Fibroblast of lung (primary cell): ENCODE data around the gene GOT2. TPM values are rescaled to one million over a fixed set of nuclear protein-coding genes. Genes with fewer than 3 reads are reported as not detected.

Experiments used
- DNase-seq, 2 donors: peaks; one replicate each; pipeline versions ENCODE4 v3.0.0 to v3.0.0-alpha.2; 2010; ENCODE audit warnings: low read depth in 2 of 2
- H2AFZ ChIP-seq: 2 replicates; pipeline ENCODE4 v1.5.1; 2012; ENCODE audit warnings: low read length, control low read depth, inconsistent platforms
- H3K27ac ChIP-seq: 2 replicates; pipeline ENCODE4 v1.5.1; 2011; ENCODE audit warnings: low read length, control low read depth; ENCODE audit not compliant: insufficient read depth
- H3K27me3 ChIP-seq: 2 replicates; pipeline ENCODE4 v1.5.1; 2011; ENCODE audit warnings: mild to moderate bottlenecking, low read length; ENCODE audit not compliant: control insufficient read depth, insufficient read depth
- H3K36me3 ChIP-seq: 2 replicates; pipeline ENCODE4 v1.5.1; 2011; ENCODE audit warnings: low read length; ENCODE audit not compliant: control insufficient read depth, insufficient read depth
- H3K4me1 ChIP-seq: 2 replicates; pipeline ENCODE4 v1.5.1; 2011; ENCODE audit warnings: low read length; ENCODE audit not compliant: control insufficient read depth, insufficient read depth; ENCODE audit errors: extremely low read depth
- H3K4me2 ChIP-seq: 2 replicates; pipeline ENCODE4 v1.5.1; 2011; ENCODE audit warnings: low read length, control low read depth; ENCODE audit not compliant: insufficient read depth; ENCODE audit errors: extremely low read depth
- H3K4me3 ChIP-seq, 4 experiments: fragments of 200-600 bp in 1 of 4; sonication (generic) in 1 of 4; replicated peaks in 1 of 4; 2 replicates each; pipeline ENCODE4 v1.5.1; 2011 to 2016; ENCODE audit warnings: low read length in 4 of 4, low read depth in 3 of 4, mild to moderate bottlenecking in 3 of 4, control low read depth in 2 of 4, inconsistent platforms in 1 of 4, mixed read lengths in 1 of 4; ENCODE audit not compliant: insufficient read depth in 1 of 4; ENCODE audit errors: control extremely low read depth in 1 of 4
- H3K79me2 ChIP-seq: 2 replicates; pipeline ENCODE4 v1.5.1; 2012; ENCODE audit warnings: mild to moderate bottlenecking, low read length, inconsistent platforms; ENCODE audit not compliant: control insufficient read depth, insufficient read depth
- H3K9ac ChIP-seq: 2 replicates; pipeline ENCODE4 v1.5.1; 2011; ENCODE audit warnings: mild to moderate bottlenecking, low read length, control low read depth; ENCODE audit not compliant: insufficient read depth
- H3K9me3 ChIP-seq: 2 replicates; pipeline ENCODE4 v1.5.1; 2012; ENCODE audit warnings: low read depth, low read length; ENCODE audit not compliant: control insufficient read depth, insufficient read depth
- H4K20me1 ChIP-seq: 2 replicates; pipeline ENCODE4 v1.5.1; 2011; ENCODE audit warnings: low read length; ENCODE audit not compliant: control insufficient read depth, insufficient read depth; ENCODE audit errors: extremely low read depth
- CTCF ChIP-seq, 2 donors: IDR thresholded peaks in 1 of 2; conservative IDR thresholded peaks in 1 of 2; 1 replicate in 1 of 2; 2 replicates in 1 of 2; pipeline ENCODE4 v1.5.1; 2011 to 2012; ENCODE audit warnings: low read length in 2 of 2, control low read depth in 1 of 2, inconsistent platforms in 1 of 2, low read depth in 1 of 2, mild to moderate bottlenecking in 1 of 2
- EZH2 ChIP-seq: IDR thresholded peaks from 2 replicates; pipeline ENCODE4 v1.5.1; 2012; ENCODE audit warnings: low read length, control low read depth, mild to moderate bottlenecking; ENCODE audit errors: missing control alignments
- polyA plus RNA-seq, 2 donors: library from polyadenylated mRNA; depleted of rRNA in 1 of 2; stranded (reverse) in 1 of 2; unstranded in 1 of 2; fragments of >200 nt; gene quantifications; 2 replicates each; pipeline ENCODE4 v1.2.1, GENCODE V29; 2011 to 2012; ENCODE audit warnings: missing spikeins in 1 of 2
- total RNA-seq: library from RNA; depleted of rRNA; stranded (reverse); fragments of >200 nt; gene quantifications from 2 replicates; pipeline ENCODE4 v1.2.1, GENCODE V29; 2014

GOT2 gene
- total and polyA plus RNA-seq, 2 donors (not counting 1 experiment from before 2014, with no cell fraction given), result 39.3 to 53.9 TPM

GRCh38 chr16:58670946-58671583 lies 63.1 kb downstream of the GOT2 start:
- H3K79me2 ChIP-seq, result no peaks in the 10 kb centered on the region
- H2AFZ ChIP-seq, result no peak overlapping the region
- H3K4me2 ChIP-seq, result no peak overlapping the region
- no peaks in the 10 kb centered on the region for H3K27me3 ChIP-seq
- no peaks in the 10 kb centered on the region for H4K20me1 ChIP-seq
- H3K4me3 ChIP-seq, result no peak overlapping the region
- DNase-seq, result no peak
- peaks cover 9% of the 10 kb centered on the region for H3K36me3 ChIP-seq
- no peaks in the 10 kb centered on the region for H3K9me3 ChIP-seq
- no peaks in the 10 kb centered on the region for H3K4me1 ChIP-seq
- no peak overlapping the region for H3K27ac ChIP-seq
- H3K9ac ChIP-seq, result no peak overlapping the region
- TF ChIP-seq CTCF (conservative IDR thresholded peaks at IDR 0.05 in 1 of 2, IDR thresholded peaks at IDR 0.05 in 1 of 2; ENCODE audit: low read depth in 1 of 2, low read length in 2 of 2) (no peak), EZH2 (no peak)

GRCh38 chr16:58670177-58670576 lies 63.9 kb downstream of the GOT2 start:
- no peaks in the 10 kb centered on the region for H3K79me2 ChIP-seq
- H2AFZ ChIP-seq, result no peak overlapping the region
- H3K36me3 ChIP-seq, result peaks cover 7% of the 10 kb centered on the region
- no peak overlapping the region for H3K9ac ChIP-seq
- H3K4me3 ChIP-seq, result no peak overlapping the region
- H3K27me3 ChIP-seq, result no peaks in the 10 kb centered on the region
- H3K4me1 ChIP-seq, result no peaks in the 10 kb centered on the region
- DNase-seq, result no peak
- H3K27ac ChIP-seq, result no peak overlapping the region
- no peak for TF ChIP-seq CTCF (conservative IDR thresholded peaks at IDR 0.05 in 1 of 2, IDR thresholded peaks at IDR 0.05 in 1 of 2; ENCODE audit: low read depth in 1 of 2, low read length in 2 of 2)
- TF ChIP-seq EZH2, result no peak
- H3K9me3 ChIP-seq, result no peaks in the 10 kb centered on the region
- no peak overlapping the region for H3K4me2 ChIP-seq
- no peaks in the 10 kb centered on the region for H4K20me1 ChIP-seq

- H3K27ac ChIP-seq, result no peak overlapping the region
- no peaks in the 10 kb centered on the region for H3K9me3 ChIP-seq
- no peaks in the 10 kb centered on the region for H3K79me2 ChIP-seq
- H3K36me3 ChIP-seq, result no peaks in the 10 kb centered on the region
- DNase-seq, result no peak
- H3K4me3 ChIP-seq, result no peak overlapping the region
- no peak overlapping the region for H3K9ac ChIP-seq
- H4K20me1 ChIP-seq, result no peaks in the 10 kb centered on the region
- H3K4me1 ChIP-seq, result no peaks in the 10 kb centered on the region
- H3K4me2 ChIP-seq, result no peak overlapping the region
- no peak overlapping the region for H2AFZ ChIP-seq
- TF ChIP-seq CTCF (conservative IDR thresholded peaks at IDR 0.05 in 1 of 2, IDR thresholded peaks at IDR 0.05 in 1 of 2; ENCODE audit: low read depth in 1 of 2, low read length in 2 of 2) (no peak), EZH2 (no peak)
- no peaks in the 10 kb centered on the region for H3K27me3 ChIP-seq
Measured at GRCh38 chr16:58665200-58665599, 68.9 kb downstream of the GOT2 start.
